HG02884 (cell line): Measurements from ENCODE around the gene RHOT2.

ENCODE experiments used
- ATAC-seq: cut with Tn5 transposase; IDR thresholded peaks from one replicate; pipeline ENCODE4 v1.9.1; 2021; ENCODE audit warnings: mild to moderate bottlenecking, moderate library complexity; ENCODE audit not compliant: unreplicated experiment

The RHOT2 gene

GRCh38 chr16:669666-670065 is 1.7 kb downstream of the RHOT2 start:
- no peak for ATAC-seq

- ATAC-seq = no peak
Observed at GRCh38 chr16:670485-671352, 2.8 kb downstream of the RHOT2 start.

GRCh38 chr16:671353-672131 is 3.6 kb downstream of the RHOT2 start:
- no peak for ATAC-seq

GRCh38 chr16:672371-672770 is 4.4 kb downstream of the RHOT2 start:
- no peak for ATAC-seq

- no peak for ATAC-seq
Observed at GRCh38 chr16:672851-673250, 4.9 kb downstream of the RHOT2 start.

- no peak for ATAC-seq
Observed at GRCh38 chr16:673399-673991, 5.6 kb downstream of the RHOT2 start.

GRCh38 chr16:674214-674881 is 6.4 kb downstream of the RHOT2 start:
- no peak for ATAC-seq

GRCh38 chr16:674968-675883 is 7.3 kb downstream of the RHOT2 start, which contains the start of gene RHBDL1:
Gene RHBDL1, plus strand, starts transcription at chr16:675671. Its CDS starts 120 bp downstream, at chr16:675791.
- no peak for ATAC-seq

GRCh38 chr16:675884-676564 is 8.1 kb downstream of the RHOT2 start:
- ATAC-seq = no peak

GRCh38 chr16:676565-676902 is 8.6 kb downstream of the RHOT2 start:
- no peak for ATAC-seq

- ATAC-seq = no peak
Observed at GRCh38 chr16:676913-677312, 9.0 kb downstream of the RHOT2 start.

GRCh38 chr16:677316-678190 is 9.6 kb downstream of the RHOT2 start:
- no peak for ATAC-seq

GRCh38 chr16:678209-678857 is 10.4 kb downstream of the RHOT2 start:
- ATAC-seq = no peak

- ATAC-seq = no peak
Observed at GRCh38 chr16:678858-679813, 11.2 kb downstream of the RHOT2 start.

- peak; percentile 37 for ATAC-seq
Observed at GRCh38 chr16:679814-680624, 12.1 kb downstream of the RHOT2 start, which contains the start of gene STUB1. Gene STUB1, plus strand, starts transcription at chr16:680410. Its CDS starts 116 bp downstream, at chr16:680526.

- ATAC-seq = no peak
Observed at GRCh38 chr16:680625-680945, 12.7 kb downstream of the RHOT2 start.
